ENCODE data around the gene RLF. TPM values are rescaled to one million over a fixed set of nuclear protein-coding genes. Genes with fewer than 3 reads are reported as not detected.

RLF gene
- total and polyA plus RNA-seq, 2 of the 8 experiments (the other 6 are each of a cell fraction or from before 2014, with no cell fraction given): 4.2 to 18.0 TPM

- TF ChIP-seq EGR1 (IDR thresholded peaks at IDR 0.05; ENCODE audit: borderline replicate concordance, low read depth, low read length) (peak; percentile 97), MAX (IDR thresholded peaks at IDR 0.05) (peak; percentile 87), POLR2A (IDR thresholded peaks at IDR 0.05; ENCODE audit: control extremely low read depth in 1 of 2, low read depth in 2 of 2, low read length in 2 of 2) (peak; percentile 75 to 96), EZH2 (IDR thresholded peaks at IDR 0.05; ENCODE audit: low read depth, low read length, severe bottlenecking) (no peak), SUZ12 (IDR thresholded peaks at IDR 0.05; ENCODE audit: low read length) (no peak), CHD2 (IDR thresholded peaks at IDR 0.05; ENCODE audit: low read length) (peak; percentile 65), TAF1 (IDR thresholded peaks at IDR 0.05; ENCODE audit: low read depth, low read length) (peak; percentile 92), CBX5 (IDR thresholded peaks at IDR 0.05; ENCODE audit: low read depth, low read length) (no peak), E2F6 (IDR thresholded peaks at IDR 0.05) (no peak), ZNF274 (IDR thresholded peaks at IDR 0.05; ENCODE audit: borderline replicate concordance, extremely low read depth, low read length) (no peak), SIX5 (IDR thresholded peaks at IDR 0.05; ENCODE audit: low read depth, low read length) (no peak), MAFK (IDR thresholded peaks at IDR 0.05; ENCODE audit: low read depth, low read length) (no peak), NRF1 (IDR thresholded peaks at IDR 0.05; ENCODE audit: low read depth, low read length) (no peak), BRCA1 (IDR thresholded peaks at IDR 0.05; ENCODE audit: low read depth, low read length) (peak; percentile 58; the same call in 1 of the 2 replicates), SIRT6 (IDR thresholded peaks at IDR 0.05; ENCODE audit: low read length) (no peak), SP1 (IDR thresholded peaks at IDR 0.05; ENCODE audit: low read depth, low read length) (peak; percentile 86), CREB1 (IDR thresholded peaks at IDR 0.05) (peak; percentile 100), PHF8 (conservative IDR thresholded peaks at IDR 0.05; ENCODE audit: low read depth, low read length) (peak; percentile 98)
Observed at GRCh38 chr1:40161125-40161887, at the start of gene RLF (continued).
